ENCODE measurements around the gene LMBRD2. TPM values are rescaled to one million over a fixed set of nuclear protein-coding genes. Genes with fewer than 3 reads are reported as not detected.

Gene LMBRD2
- total and polyA plus RNA-seq, 2 donors (not counting 3 experiments of a cell fraction or from before 2014, with no cell fraction given), result 1.2 to 5.2 TPM

- H3K4me2 ChIP-seq (ENCODE audit: insufficient read depth, low read length), result no peak overlapping the region
- no peaks in the 10 kb centered on the region for H3K9me1 ChIP-seq (replicated peaks; ENCODE audit: control insufficient read depth, extremely low read depth, insufficient read depth, low read length)
- no peak overlapping the region for H2AFZ ChIP-seq (ENCODE audit: low read depth, low read length)
- POLR2A ChIA-PET, result no interaction called here
- no peak overlapping the region for H3K4me3 ChIP-seq (replicated peaks in 1 of 3; ENCODE audit: insufficient read depth in 1 of 3, low read depth in 1 of 3, low read length in 3 of 3)
- H3K36me3 ChIP-seq (ENCODE audit: control insufficient read depth in 2 of 2, extremely low read depth in 1 of 2, insufficient read depth in 2 of 2, low read length in 2 of 2), result no peaks in the 10 kb centered on the region
- intact Hi-C loops (cut with micrococcal nuclease), result no loop called here
- no peaks in the 10 kb centered on the region for H3K9me3 ChIP-seq (replicated peaks; ENCODE audit: control insufficient read depth, insufficient read depth, low read length)
- H3K9ac ChIP-seq (replicated peaks; ENCODE audit: extremely low read depth, insufficient read depth, low read length), result no peak overlapping the region
- no peaks in the 10 kb centered on the region for H3K79me2 ChIP-seq (ENCODE audit: control insufficient read depth, insufficient read depth, low read length)
- no peaks in the 10 kb centered on the region for H3K27me3 ChIP-seq (ENCODE audit: control insufficient read depth in 2 of 2, insufficient read depth in 2 of 2, low read length in 2 of 2)
- CTCF ChIA-PET, result no interaction called here
- H3K27ac ChIP-seq (ENCODE audit: insufficient read depth, low read depth, low read length), result no peak overlapping the region
- dilution Hi-C loops (cut with MboI; ENCODE audit: extremely low pct_ligation_motif_present, low sequenced_read_pairs), result no loop called here
- FAIRE-seq (no peak), DNase-seq (ENCODE audit: low read depth, low spot score) (no peak)
- no peaks in the 10 kb centered on the region for H3K4me1 ChIP-seq (ENCODE audit: control insufficient read depth, extremely low read depth, insufficient read depth, low read length)
- no TSS peak for BruUV-seq (replicated peaks)
- no peaks in the 10 kb centered on the region for H4K20me1 ChIP-seq (replicated peaks; ENCODE audit: control insufficient read depth, extremely low read depth, insufficient read depth, low read length)
- TF ChIP-seq EZH2 (IDR thresholded peaks at IDR 0.05; ENCODE audit: borderline replicate concordance, low read depth, low read length, severe bottlenecking), result no peak
- TF ChIP-seq FOS (IDR thresholded peaks at IDR 0.05; ENCODE audit: borderline replicate concordance, insufficient read depth, low read length), result no peak
- no peak for TF ChIP-seq JUN (IDR thresholded peaks at IDR 0.05; ENCODE audit: borderline replicate concordance, insufficient read depth, insufficient read length, low read depth)
- no peak for TF ChIP-seq POLR2A (IDR thresholded peaks at IDR 0.05; ENCODE audit: low read depth, low read length)
- no peak for TF ChIP-seq POLR2AphosphoS5 (IDR thresholded peaks at IDR 0.05; ENCODE audit: insufficient read depth, low read depth, low read length)
- no peak for TF ChIP-seq CTCF (IDR thresholded peaks at IDR 0.05; ENCODE audit: extremely low read depth in 1 of 2, insufficient read depth in 1 of 2, low read depth in 1 of 2, low read length in 2 of 2)
- no peak for TF ChIP-seq GATA2 (IDR thresholded peaks at IDR 0.05; ENCODE audit: insufficient read depth, insufficient read length, low read depth, low read length)
Measured at GRCh38 chr5:36136581-36136980, 15.1 kb downstream of the LMBRD2 start.

Measured in endothelial cell of umbilical vein (primary cell).